Upper lobe of left lung (tissue), 6 donors: ENCODE results near the gene DCST1. TPM values are rescaled to one million over a fixed set of nuclear protein-coding genes. Genes with fewer than 3 reads are reported as not detected.

Experiments used
- ATAC-seq, 2 donors: fragments of 200-7000 bp; cut with Tn5 transposase; one replicate each; pipeline ENCODE4 v1.9.1; 2022; ENCODE audit warnings: mild to moderate bottlenecking in 2 of 2, moderate library complexity in 2 of 2; ENCODE audit not compliant: low FRiP score in 2 of 2
- DNase-seq, 2 donors: peaks; one replicate each; pipeline ENCODE4 v3.0.0-alpha.2; 2019 to 2020
- H3K27ac ChIP-seq, 4 donors: fragments of 200-600 bp; sonication (generic); one replicate each; pipeline ENCODE4 v1.5.1; 2016 to 2019
- H3K27me3 ChIP-seq, 4 donors: fragments of 200-600 bp; sonication (generic); one replicate each; pipeline ENCODE4 v1.5.1; 2017 to 2019
- H3K36me3 ChIP-seq, 4 donors: fragments of 200-600 bp; sonication (generic); one replicate each; pipeline ENCODE4 v1.5.1; 2016 to 2019
- H3K4me1 ChIP-seq, 4 donors: fragments of 200-600 bp; sonication (generic); one replicate each; pipeline ENCODE4 v1.5.1; 2018 to 2019
- H3K4me3 ChIP-seq, 4 donors: fragments of 200-600 bp; sonication (generic); one replicate each; pipeline ENCODE4 v1.5.1; 2017 to 2019; ENCODE audit warnings: mild to moderate bottlenecking in 2 of 4, moderate library complexity in 1 of 4
- H3K9me3 ChIP-seq, 4 donors: fragments of 200-600 bp; sonication (generic); one replicate each; pipeline ENCODE4 v1.5.1; 2018 to 2019
- CTCF ChIP-seq, 6 experiments: fragments of 450-650 bp in 4 of 6; fragments of 200-600 bp in 2 of 6; sonication (generic) in 2 of 6; IDR thresholded peaks; one replicate each; pipeline ENCODE4 v1.5.1; 2016 to 2019; ENCODE audit warnings: antibody characterized with exemption in 6 of 6
- EP300 ChIP-seq, 4 donors: sonication (generic); formaldehyde crosslinking; IDR thresholded peaks; one replicate each; pipeline ENCODE4 v1.5.1; 2017; ENCODE audit warnings: antibody characterized with exemption in 4 of 4, control low read depth in 2 of 4
- POLR2A ChIP-seq, 4 donors: fragments of 450-650 bp; IDR thresholded peaks; one replicate each; pipeline ENCODE4 v1.5.1; 2016 to 2017; ENCODE audit warnings: antibody characterized with exemption in 4 of 4, mild to moderate bottlenecking in 2 of 4
- POLR2AphosphoS5 ChIP-seq, 2 donors: sonication (generic); formaldehyde crosslinking; IDR thresholded peaks; one replicate each; pipeline ENCODE4 v1.5.1; 2017; ENCODE audit warnings: antibody characterized with exemption in 2 of 2
- WGBS, 2 donors: methylation state at CpG; one replicate each; pipeline ENCODE4 v1.1.5; 2017 to 2018; 5-methylcytosine and 5-hydroxymethylcytosine counted together
- total RNA-seq, 6 donors: library from RNA; depleted of rRNA in 4 of 6; stranded (reverse); fragments of >200 nt in 4 of 6; gene quantifications; one replicate each; pipeline versions ENCODE4 v1.1.0 to v1.2.1, GENCODE V29; 2016 to 2021
- donor health status: DM: no; HTN: no; CAD: no; lungs with moderate emphysema.
- donor health status: DM: no; HTN: yes; CAD: no; lungs with severe emphysema.

Gene DCST1
- total RNA-seq, 6 donors from 2014 or later = 0.89 TPM; not detected in 5

GRCh38 chr1:155030899-155031298 is 2.7 kb upstream of the DCST1 start:
- Histone ChIP-seq H3K4me3 (no peak overlapping the region), H3K4me1 (no peaks in the 10 kb centered on the region), H3K27ac (no peak overlapping the region), H3K9me3 (no peaks in the 10 kb centered on the region), H3K36me3 (no peaks in the 10 kb centered on the region), H3K27me3 (no peaks in the 10 kb centered on the region)
- 83 to 86% methylated on average over 11 of the region's 11 CpGs for WGBS, 2 donors
- ATAC-seq (no peak), DNase-seq (no peak)
- TF ChIP-seq POLR2A (IDR thresholded peaks at IDR 0.05) = no peak
- no peak for TF ChIP-seq CTCF (IDR thresholded peaks at IDR 0.05)
- TF ChIP-seq EP300 (IDR thresholded peaks at IDR 0.05) = no peak
- TF ChIP-seq POLR2AphosphoS5 (IDR thresholded peaks at IDR 0.05) = no peak

GRCh38 chr1:155032886-155033285 is 738 bp upstream of the DCST1 start:
- ATAC-seq (no peak), DNase-seq (no peak)
- Histone ChIP-seq H3K9me3 (no peaks in the 10 kb centered on the region), H3K36me3 (no peaks in the 10 kb centered on the region), H3K27ac (no peak overlapping the region), H3K27me3 (no peaks in the 10 kb centered on the region), H3K4me1 (no peaks in the 10 kb centered on the region), H3K4me3 (no peak overlapping the region)
- no peak for TF ChIP-seq POLR2A (IDR thresholded peaks at IDR 0.05)
- no peak for TF ChIP-seq POLR2AphosphoS5 (IDR thresholded peaks at IDR 0.05)
- TF ChIP-seq EP300 (IDR thresholded peaks at IDR 0.05) = no peak
- no peak for TF ChIP-seq CTCF (IDR thresholded peaks at IDR 0.05)
- WGBS, 2 donors = 87 to 88% methylated on average over 11 of the region's 12 CpGs

- no peak for DNase-seq
- ATAC-seq = no peak
- H3K27me3 ChIP-seq = no peaks in the 10 kb centered on the region
- no peak for TF ChIP-seq POLR2A (IDR thresholded peaks at IDR 0.05)
- no peak for TF ChIP-seq CTCF (IDR thresholded peaks at IDR 0.05)
- no peak for TF ChIP-seq EP300 (IDR thresholded peaks at IDR 0.05)
- TF ChIP-seq POLR2AphosphoS5 (IDR thresholded peaks at IDR 0.05) = no peak
- 82 to 90% methylated on average over 17 to 20 of the region's 20 CpGs for WGBS, 2 donors
- no peak overlapping the region for H3K4me3 ChIP-seq
- H3K36me3 ChIP-seq = no peaks in the 10 kb centered on the region
- H3K9me3 ChIP-seq = no peaks in the 10 kb centered on the region
- H3K4me1 ChIP-seq = peaks cover 5 to 13% (median 9%) of the 10 kb centered on the region in 4 donors
- H3K27ac ChIP-seq = no peak overlapping the region
Observed at GRCh38 chr1:155034318-155035208, 939 bp downstream of the DCST1 start.

- no peak for DNase-seq
- H3K27ac ChIP-seq = no peak overlapping the region
- no peaks in the 10 kb centered on the region for H3K27me3 ChIP-seq
- H3K9me3 ChIP-seq = no peaks in the 10 kb centered on the region
- H3K4me1 ChIP-seq = peaks cover 5 to 13% (median 9%) of the 10 kb centered on the region in 4 donors
- no peaks in the 10 kb centered on the region for H3K36me3 ChIP-seq
- TF ChIP-seq EP300 (IDR thresholded peaks at IDR 0.05) (no peak), CTCF (IDR thresholded peaks at IDR 0.05) (no peak), POLR2AphosphoS5 (IDR thresholded peaks at IDR 0.05) (no peak), POLR2A (IDR thresholded peaks at IDR 0.05) (no peak)
- 76 to 81% methylated on average over 2 of the region's 2 CpGs for WGBS, 2 donors
- H3K4me3 ChIP-seq = no peak overlapping the region
- no peak for ATAC-seq
Observed at GRCh38 chr1:155035936-155036335, 2.3 kb downstream of the DCST1 start.
